ENCODE data around the gene MAP3K1. TPM values are rescaled to one million over a fixed set of nuclear protein-coding genes. Genes with fewer than 3 reads are reported as not detected.

MAP3K1 gene
- total RNA-seq, 1 donor from 2014 or later, result 10.4 TPM

- Mint-ChIP-seq H3K27ac (ENCODE audit: unreplicated experiment) (no peak overlapping the region), H3K36me3 (ENCODE audit: low read depth, unreplicated experiment) (no peaks in the 10 kb centered on the region), H3K4me1 (ENCODE audit: low read depth, unreplicated experiment) (peaks cover 7% of the 10 kb centered on the region), H3K27me3 (ENCODE audit: low read depth, unreplicated experiment) (no peaks in the 10 kb centered on the region), H3K9me3 (ENCODE audit: unreplicated experiment) (peaks cover 1% of the 10 kb centered on the region), H3K4me3 (ENCODE audit: unreplicated experiment) (no peak overlapping the region)
- Histone ChIP-seq H3K4me1 (ENCODE audit: insufficient read depth, low read length) (no peaks in the 10 kb centered on the region), H3K27me3 (ENCODE audit: insufficient read depth, low read length) (no peaks in the 10 kb centered on the region), H3K4me2 (ENCODE audit: low read length) (no peak overlapping the region), H3K9me3 (ENCODE audit: insufficient read depth, low read depth, low read length) (no peaks in the 10 kb centered on the region), H3K4me3 (ENCODE audit: insufficient read depth, low read depth, low read length) (no peak overlapping the region), H3K79me2 (ENCODE audit: insufficient read depth, low read length) (peaks cover 71% of the 10 kb centered on the region), H3K27ac (ENCODE audit: low read depth, low read length) (no peak overlapping the region), H4K20me1 (ENCODE audit: insufficient read depth, low read length) (peaks cover 33% of the 10 kb centered on the region), H3K36me3 (ENCODE audit: insufficient read depth, low read length) (no peaks in the 10 kb centered on the region), H3K9ac (ENCODE audit: low read length) (no peak overlapping the region), H2AFZ (ENCODE audit: low read depth, low read length) (no peak overlapping the region)
- no peak for TF ChIP-seq CTCF (IDR thresholded peaks at IDR 0.05; ENCODE audit: insufficient read depth, low read depth, low read length)
- no peak for FAIRE-seq
- no peak for DNase-seq (ENCODE audit: low read depth)
Measured at GRCh38 chr5:56845277-56845676, 29.9 kb downstream of the MAP3K1 start.

GRCh38 chr5:56845904-56846480 is 30.6 kb downstream of the MAP3K1 start:
- no peak for TF ChIP-seq CTCF (IDR thresholded peaks at IDR 0.05; ENCODE audit: insufficient read depth, low read depth, low read length)
- Mint-ChIP-seq H3K4me1 (ENCODE audit: low read depth, unreplicated experiment) (peaks cover 7% of the 10 kb centered on the region), H3K9me3 (ENCODE audit: unreplicated experiment) (peaks cover 1% of the 10 kb centered on the region), H3K27me3 (ENCODE audit: low read depth, unreplicated experiment) (no peaks in the 10 kb centered on the region), H3K27ac (ENCODE audit: unreplicated experiment) (no peak overlapping the region), H3K36me3 (ENCODE audit: low read depth, unreplicated experiment) (no peaks in the 10 kb centered on the region), H3K4me3 (ENCODE audit: unreplicated experiment) (no peak overlapping the region)
- no peak for DNase-seq (ENCODE audit: low read depth)
- Histone ChIP-seq H3K9me3 (ENCODE audit: insufficient read depth, low read depth, low read length) (no peaks in the 10 kb centered on the region), H3K27me3 (ENCODE audit: insufficient read depth, low read length) (no peaks in the 10 kb centered on the region), H2AFZ (ENCODE audit: low read depth, low read length) (no peak overlapping the region), H3K4me3 (ENCODE audit: insufficient read depth, low read depth, low read length) (no peak overlapping the region), H3K36me3 (ENCODE audit: insufficient read depth, low read length) (no peaks in the 10 kb centered on the region), H3K27ac (ENCODE audit: low read depth, low read length) (no peak overlapping the region), H3K4me2 (ENCODE audit: low read length) (no peak overlapping the region), H4K20me1 (ENCODE audit: insufficient read depth, low read length) (peaks cover 38% of the 10 kb centered on the region), H3K9ac (ENCODE audit: low read length) (no peak overlapping the region), H3K4me1 (ENCODE audit: insufficient read depth, low read length) (no peaks in the 10 kb centered on the region), H3K79me2 (ENCODE audit: insufficient read depth, low read length) (peaks cover 69% of the 10 kb centered on the region)
- no peak for FAIRE-seq

GRCh38 chr5:56848206-56848605 is 32.9 kb downstream of the MAP3K1 start:
- Mint-ChIP-seq H3K9me3 (ENCODE audit: unreplicated experiment) (peaks cover 1% of the 10 kb centered on the region), H3K36me3 (ENCODE audit: low read depth, unreplicated experiment) (no peaks in the 10 kb centered on the region), H3K4me1 (ENCODE audit: low read depth, unreplicated experiment) (peaks cover 18% of the 10 kb centered on the region), H3K4me3 (ENCODE audit: unreplicated experiment) (no peak overlapping the region), H3K27me3 (ENCODE audit: low read depth, unreplicated experiment) (no peaks in the 10 kb centered on the region), H3K27ac (ENCODE audit: unreplicated experiment) (no peak overlapping the region)
- no peaks in the 10 kb centered on the region for H3K27me3 ChIP-seq (ENCODE audit: insufficient read depth, low read length)
- FAIRE-seq (no peak), DNase-seq (ENCODE audit: low read depth) (no peak)
- no peak overlapping the region for H3K27ac ChIP-seq (ENCODE audit: low read depth, low read length)
- H3K9ac ChIP-seq (ENCODE audit: low read length), result no peak overlapping the region
- H3K4me3 ChIP-seq (ENCODE audit: insufficient read depth, low read depth, low read length), result no peak overlapping the region
- H3K36me3 ChIP-seq (ENCODE audit: insufficient read depth, low read length), result no peaks in the 10 kb centered on the region
- no peaks in the 10 kb centered on the region for H3K9me3 ChIP-seq (ENCODE audit: insufficient read depth, low read depth, low read length)
- peaks cover 67% of the 10 kb centered on the region for H3K79me2 ChIP-seq (ENCODE audit: insufficient read depth, low read length)
- H4K20me1 ChIP-seq (ENCODE audit: insufficient read depth, low read length), result peaks cover 45% of the 10 kb centered on the region
- peaks cover 4% of the 10 kb centered on the region for H3K4me1 ChIP-seq (ENCODE audit: insufficient read depth, low read length)
- no peak overlapping the region for H3K4me2 ChIP-seq (ENCODE audit: low read length)
- TF ChIP-seq CTCF (IDR thresholded peaks at IDR 0.05; ENCODE audit: insufficient read depth, low read depth, low read length) (no peak), EZH2 (IDR thresholded peaks at IDR 0.05; ENCODE audit: insufficient read depth, low read length) (no peak)
- H2AFZ ChIP-seq (ENCODE audit: low read depth, low read length), result no peak overlapping the region

Measured in astrocyte (in vitro differentiated cells and primary cell).